Stimulated activated CD8-positive, alpha-beta memory T cell treated with anti-CD3 and anti-CD28 coated beads, Interleukin-12 subunit alpha, Interleukin-12 subunit beta, amount 100 ng/mL, for 24 hours (primary cell): ENCODE data around the gene VEGFC.

Source experiments
- DNase-seq: peaks from one replicate; pipeline ENCODE4 v3.0.0-alpha.2; 2020; ENCODE audit errors: extremely low read depth

The VEGFC gene

GRCh38 chr4:176761872-176762271 is 30.9 kb downstream of the VEGFC start:
- DNase-seq = no peak

- no peak for DNase-seq
Measured at GRCh38 chr4:176760471-176760870, 32.3 kb downstream of the VEGFC start.

- no peak for DNase-seq
Measured at GRCh38 chr4:176758731-176759130, 34.0 kb downstream of the VEGFC start.

- no peak for DNase-seq
Measured at GRCh38 chr4:176758323-176758722, 34.4 kb downstream of the VEGFC start.

GRCh38 chr4:176755613-176756012 is 37.1 kb downstream of the VEGFC start:
- no peak for DNase-seq

- no peak for DNase-seq
Measured at GRCh38 chr4:176755001-176755400, 37.7 kb downstream of the VEGFC start.

- no peak for DNase-seq
Measured at GRCh38 chr4:176753049-176753448, 39.7 kb downstream of the VEGFC start.

GRCh38 chr4:176752191-176752749 is 40.5 kb downstream of the VEGFC start:
- no peak for DNase-seq

GRCh38 chr4:176751061-176751460 is 41.7 kb downstream of the VEGFC start:
- no peak for DNase-seq

GRCh38 chr4:176746846-176747245 is 45.9 kb downstream of the VEGFC start:
- no peak for DNase-seq

- DNase-seq = no peak
Measured at GRCh38 chr4:176745902-176746301, 46.8 kb downstream of the VEGFC start.

GRCh38 chr4:176744091-176744490 is 48.6 kb downstream of the VEGFC start:
- DNase-seq = no peak

GRCh38 chr4:176742211-176742610 is 50.5 kb downstream of the VEGFC start:
- no peak for DNase-seq

GRCh38 chr4:176741253-176741652 is 51.5 kb downstream of the VEGFC start:
- no peak for DNase-seq

- DNase-seq = no peak
Measured at GRCh38 chr4:176735300-176735699, 57.4 kb downstream of the VEGFC start.

GRCh38 chr4:176734461-176734860 is 58.3 kb downstream of the VEGFC start:
- no peak for DNase-seq

GRCh38 chr4:176729489-176729888 is 63.2 kb downstream of the VEGFC start:
- no peak for DNase-seq

GRCh38 chr4:176726803-176727202 is 65.9 kb downstream of the VEGFC start:
- no peak for DNase-seq

GRCh38 chr4:176721459-176721858 is 71.3 kb downstream of the VEGFC start:
- no peak for DNase-seq

- DNase-seq = no peak
Measured at GRCh38 chr4:176718881-176719280, 73.8 kb downstream of the VEGFC start.

GRCh38 chr4:176717237-176717636 is 75.5 kb downstream of the VEGFC start:
- DNase-seq = no peak

- DNase-seq = no peak
Measured at GRCh38 chr4:176709417-176709816, 83.3 kb downstream of the VEGFC start.

- DNase-seq = no peak
Measured at GRCh38 chr4:176708771-176709311, 83.9 kb downstream of the VEGFC start.

GRCh38 chr4:176690716-176691115 is 102.0 kb downstream of the VEGFC start:
- DNase-seq = no peak
